ENCODE data around the gene KNSTRN.

Gene KNSTRN

GRCh38 chr15:40405501-40406381 lies 23.2 kb downstream of the KNSTRN start, which contains the start of gene IVD:
Gene IVD (plus strand): TSS chr15:40405795. CDS start chr15:40405828, 33 bp downstream.
- H3K79me2 ChIP-seq: no peaks in the 10 kb centered on the region
- no peaks in the 10 kb centered on the region for H3K36me3 ChIP-seq (ENCODE audit: control insufficient read depth, insufficient read depth, low read length)
- H3K27ac ChIP-seq: peak within 1 kb of the TSS; percentile 67
- H2AFZ ChIP-seq: peak within 1 kb of the TSS; percentile 87
- H3K9me3 ChIP-seq (ENCODE audit: control insufficient read depth, low read length): no peaks in the 10 kb centered on the region
- no peak within 1 kb of the TSS for H3K9ac ChIP-seq
- peak within 1 kb of the TSS; percentile 76 for H3K4me3 ChIP-seq (ENCODE audit: low read depth, low read length)
- peak within 1 kb of the TSS; percentile 96 for H3K4me2 ChIP-seq (ENCODE audit: low read length)
- H3K27me3 ChIP-seq (ENCODE audit: control insufficient read depth, insufficient read depth, low read length): no peaks in the 10 kb centered on the region
- no peaks in the 10 kb centered on the region for H3K4me1 ChIP-seq
- TF ChIP-seq, protein P1, sequence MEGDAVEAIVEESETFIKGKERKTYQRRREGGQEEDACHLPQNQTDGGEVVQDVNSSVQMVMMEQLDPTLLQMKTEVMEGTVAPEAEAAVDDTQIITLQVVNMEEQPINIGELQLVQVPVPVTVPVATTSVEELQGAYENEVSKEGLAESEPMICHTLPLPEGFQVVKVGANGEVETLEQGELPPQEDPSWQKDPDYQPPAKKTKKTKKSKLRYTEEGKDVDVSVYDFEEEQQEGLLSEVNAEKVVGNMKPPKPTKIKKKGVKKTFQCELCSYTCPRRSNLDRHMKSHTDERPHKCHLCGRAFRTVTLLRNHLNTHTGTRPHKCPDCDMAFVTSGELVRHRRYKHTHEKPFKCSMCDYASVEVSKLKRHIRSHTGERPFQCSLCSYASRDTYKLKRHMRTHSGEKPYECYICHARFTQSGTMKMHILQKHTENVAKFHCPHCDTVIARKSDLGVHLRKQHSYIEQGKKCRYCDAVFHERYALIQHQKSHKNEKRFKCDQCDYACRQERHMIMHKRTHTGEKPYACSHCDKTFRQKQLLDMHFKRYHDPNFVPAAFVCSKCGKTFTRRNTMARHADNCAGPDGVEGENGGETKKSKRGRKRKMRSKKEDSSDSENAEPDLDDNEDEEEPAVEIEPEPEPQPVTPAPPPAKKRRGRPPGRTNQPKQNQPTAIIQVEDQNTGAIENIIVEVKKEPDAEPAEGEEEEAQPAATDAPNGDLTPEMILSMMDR (IDR thresholded peaks at IDR 0.05): no peak

GRCh38 chr15:40407330-40407990 lies 24.9 kb downstream of the KNSTRN start:
- no peak overlapping the region for H3K27ac ChIP-seq

GRCh38 chr15:40409366-40409765 lies 26.8 kb downstream of the KNSTRN start:
- Histone ChIP-seq H3K27me3 (ENCODE audit: control insufficient read depth, insufficient read depth, low read length) (no peaks in the 10 kb centered on the region), H3K4me2 (ENCODE audit: low read length) (no peak overlapping the region), H3K9me3 (ENCODE audit: control insufficient read depth, low read length) (no peaks in the 10 kb centered on the region), H3K79me2 (no peaks in the 10 kb centered on the region), H3K27ac (no peak overlapping the region), H3K4me1 (no peaks in the 10 kb centered on the region), H2AFZ (no peak overlapping the region), H3K9ac (no peak overlapping the region), H3K4me3 (ENCODE audit: low read depth, low read length) (no peak overlapping the region), H3K36me3 (ENCODE audit: control insufficient read depth, insufficient read depth, low read length) (no peaks in the 10 kb centered on the region)
- TF ChIP-seq, protein P1 (IDR thresholded peaks at IDR 0.05): no peak

More at GRCh38 chr15:40407330-40407990, 24.9 kb downstream of the KNSTRN start:
- Histone ChIP-seq H3K27me3 (ENCODE audit: control insufficient read depth, insufficient read depth, low read length) (no peaks in the 10 kb centered on the region), H3K4me1 (no peaks in the 10 kb centered on the region), H3K4me3 (ENCODE audit: low read depth, low read length) (no peak overlapping the region), H3K79me2 (no peaks in the 10 kb centered on the region), H3K36me3 (ENCODE audit: control insufficient read depth, insufficient read depth, low read length) (no peaks in the 10 kb centered on the region), H2AFZ (no peak overlapping the region), H3K9me3 (ENCODE audit: control insufficient read depth, low read length) (no peaks in the 10 kb centered on the region), H3K9ac (no peak overlapping the region), H3K4me2 (ENCODE audit: low read length) (no peak overlapping the region)
- TF ChIP-seq, protein P1 (IDR thresholded peaks at IDR 0.05): no peak

GRCh38 chr15:40410476-40410875 lies 28.0 kb downstream of the KNSTRN start:
- TF ChIP-seq, protein P1 (IDR thresholded peaks at IDR 0.05): no peak
- Histone ChIP-seq H3K9me3 (ENCODE audit: control insufficient read depth, low read length) (no peaks in the 10 kb centered on the region), H3K4me3 (ENCODE audit: low read depth, low read length) (no peak overlapping the region), H3K9ac (no peak overlapping the region), H3K36me3 (ENCODE audit: control insufficient read depth, insufficient read depth, low read length) (no peaks in the 10 kb centered on the region), H3K27me3 (ENCODE audit: control insufficient read depth, insufficient read depth, low read length) (no peaks in the 10 kb centered on the region), H3K27ac (no peak overlapping the region), H2AFZ (no peak overlapping the region), H3K4me1 (no peaks in the 10 kb centered on the region), H3K79me2 (no peaks in the 10 kb centered on the region), H3K4me2 (ENCODE audit: low read length) (no peak overlapping the region)

Data from parathyroid adenoma (tissue), 2 donors.